ENCODE data around the gene ATXN7L3. TPM values are rescaled to one million over a fixed set of nuclear protein-coding genes. Genes with fewer than 3 reads are reported as not detected.

Gene ATXN7L3
- total RNA-seq, 4 donors from 2014 or later: 39.3 to 46.0 (median 40.6) TPM

DNA sequence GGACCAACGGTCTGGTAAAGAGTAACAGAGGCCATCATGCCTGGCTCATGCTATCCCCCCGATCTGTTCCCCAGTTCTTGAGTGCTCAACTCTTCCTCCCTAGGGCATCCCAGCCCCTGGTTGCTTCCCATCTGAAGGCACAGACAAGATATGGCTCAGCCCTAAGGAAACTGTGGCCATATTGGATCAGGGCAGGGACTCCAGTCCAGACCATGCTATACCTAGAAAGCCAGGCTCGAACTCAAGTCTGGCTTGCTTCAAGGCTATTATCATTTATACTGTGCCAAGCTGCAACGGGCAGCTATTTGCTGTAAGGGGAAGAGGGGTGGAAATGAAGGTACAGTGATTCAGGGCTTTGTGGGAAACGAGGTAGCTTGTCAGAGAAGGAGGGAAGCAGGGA is 17.0 kb upstream of the ATXN7L3 start:
- H3K27me3 ChIP-seq: no peaks in the 10 kb centered on the region
- no peak for DNase-seq
- ATAC-seq: no peak
- H3K27ac ChIP-seq: peak overlapping the region in 1 of 4 donors; percentile 99
- H3K36me3 ChIP-seq: peaks cover 0 to 27% of the 10 kb centered on the region in 2 donors
- no peak for TF ChIP-seq POLR2A (IDR thresholded peaks at IDR 0.05)
- TF ChIP-seq, protein P1, sequence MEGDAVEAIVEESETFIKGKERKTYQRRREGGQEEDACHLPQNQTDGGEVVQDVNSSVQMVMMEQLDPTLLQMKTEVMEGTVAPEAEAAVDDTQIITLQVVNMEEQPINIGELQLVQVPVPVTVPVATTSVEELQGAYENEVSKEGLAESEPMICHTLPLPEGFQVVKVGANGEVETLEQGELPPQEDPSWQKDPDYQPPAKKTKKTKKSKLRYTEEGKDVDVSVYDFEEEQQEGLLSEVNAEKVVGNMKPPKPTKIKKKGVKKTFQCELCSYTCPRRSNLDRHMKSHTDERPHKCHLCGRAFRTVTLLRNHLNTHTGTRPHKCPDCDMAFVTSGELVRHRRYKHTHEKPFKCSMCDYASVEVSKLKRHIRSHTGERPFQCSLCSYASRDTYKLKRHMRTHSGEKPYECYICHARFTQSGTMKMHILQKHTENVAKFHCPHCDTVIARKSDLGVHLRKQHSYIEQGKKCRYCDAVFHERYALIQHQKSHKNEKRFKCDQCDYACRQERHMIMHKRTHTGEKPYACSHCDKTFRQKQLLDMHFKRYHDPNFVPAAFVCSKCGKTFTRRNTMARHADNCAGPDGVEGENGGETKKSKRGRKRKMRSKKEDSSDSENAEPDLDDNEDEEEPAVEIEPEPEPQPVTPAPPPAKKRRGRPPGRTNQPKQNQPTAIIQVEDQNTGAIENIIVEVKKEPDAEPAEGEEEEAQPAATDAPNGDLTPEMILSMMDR (IDR thresholded peaks at IDR 0.05 in 4 of 5, conservative IDR thresholded peaks at IDR 0.05 in 1 of 5): no peak
- intact Hi-C loops (cut with DNase I; ENCODE audit: low total_unique reads) (no loop called here), in situ Hi-C loops (cut with MboI; ENCODE audit: low sequenced_read_pairs in 4 of 4) (loop anchor here in 3 of 4 donors (25.0 kb wide), 1 partner anchor 296 kb away; the partner anchor contains the start of gene GPATCH8 (in 3 of the 3))
- H3K9me3 ChIP-seq: no peaks in the 10 kb centered on the region
- no peak overlapping the region for H3K4me3 ChIP-seq
- H3K4me1 ChIP-seq: peaks cover 39 to 53% of the 10 kb centered on the region in 2 donors

DNA sequence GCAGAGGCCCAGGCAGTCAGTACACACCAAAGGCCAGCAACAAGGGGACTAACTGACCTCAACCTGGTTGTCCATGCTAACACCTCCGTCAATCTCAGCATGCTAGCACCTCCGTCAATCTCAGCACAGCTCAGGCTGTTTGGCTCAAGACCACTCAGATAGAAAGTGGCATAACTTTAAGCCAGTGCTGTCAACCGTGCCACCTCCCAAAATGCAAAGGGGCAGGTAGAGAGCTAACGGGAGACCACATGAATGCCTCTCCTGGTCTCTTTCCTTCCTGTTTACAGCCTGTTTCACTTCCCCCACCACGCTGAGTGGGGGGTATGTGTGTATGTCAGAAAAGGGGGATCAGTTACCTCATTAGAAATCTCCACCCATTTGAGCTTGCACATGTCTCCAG is 16.5 kb upstream of the ATXN7L3 start:
- Histone ChIP-seq H3K36me3 (peaks cover 0 to 27% of the 10 kb centered on the region in 2 donors), H3K4me1 (peaks cover 39 to 53% of the 10 kb centered on the region in 2 donors), H3K9me3 (no peaks in the 10 kb centered on the region)

DNA sequence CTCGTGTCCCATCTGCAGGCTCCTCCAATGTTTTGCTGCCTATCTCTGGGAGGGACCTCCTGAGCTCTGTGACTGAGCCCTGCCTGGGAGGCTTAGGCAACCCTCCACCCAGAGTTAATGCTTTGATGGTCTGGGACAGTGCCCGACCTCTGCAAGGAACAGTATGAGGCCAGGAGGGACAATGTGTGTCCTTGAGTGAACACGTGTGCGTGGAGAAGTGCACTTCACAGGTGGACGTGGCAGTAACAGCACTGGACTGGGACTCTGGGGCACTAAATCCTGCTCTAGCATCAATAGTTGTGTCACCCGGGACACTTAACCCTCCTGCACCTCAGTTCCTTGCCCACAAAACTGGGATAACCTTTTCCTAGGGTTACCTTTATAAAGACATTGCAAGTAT is 15.2 kb upstream of the ATXN7L3 start:
- H3K27ac ChIP-seq: peak overlapping the region in 3 of 4 donors; percentile 2 to 99 (median 8)
- TF ChIP-seq, protein P1 (IDR thresholded peaks at IDR 0.05 in 4 of 5, conservative IDR thresholded peaks at IDR 0.05 in 1 of 5): no peak
- no peak for TF ChIP-seq POLR2A (IDR thresholded peaks at IDR 0.05)
- intact Hi-C loops (cut with DNase I; ENCODE audit: low total_unique reads) (loop anchor here (5.0 kb wide), 2 partner anchors 43 to 132 kb away; partner anchors contain the start of genes ASB16 and GRN), in situ Hi-C loops (cut with MboI; ENCODE audit: low sequenced_read_pairs in 4 of 4) (loop anchor here in 3 of 4 donors (5.0 to 25.0 kb wide), 2 partner anchors 117 to 297 kb away; partner anchors contain the start of gene GPATCH8 (in 3 of the 3))
- peaks cover 0 to 27% of the 10 kb centered on the region in 2 donors for H3K36me3 ChIP-seq
- no peaks in the 10 kb centered on the region for H3K9me3 ChIP-seq
- peaks cover 50 to 64% of the 10 kb centered on the region in 2 donors for H3K4me1 ChIP-seq
- ATAC-seq (no peak), DNase-seq (no peak)
- no peak overlapping the region for H3K4me3 ChIP-seq
- no peaks in the 10 kb centered on the region for H3K27me3 ChIP-seq

More for the DNA sequence above, 16.5 kb upstream of the ATXN7L3 start:
- H3K4me3 ChIP-seq: no peak overlapping the region
- DNase-seq (no peak), ATAC-seq (no peak)
- H3K27ac ChIP-seq: peak overlapping the region in 2 of 4 donors; percentile 2 to 99
- in situ Hi-C loops (cut with MboI; ENCODE audit: low sequenced_read_pairs in 4 of 4): loop anchor here in 3 of 4 donors (25.0 kb wide), 1 partner anchor 296 kb away; the partner anchor contains the start of gene GPATCH8 (in 3 of the 3)
- TF ChIP-seq POLR2A (IDR thresholded peaks at IDR 0.05): no peak
- TF ChIP-seq, protein P1 (IDR thresholded peaks at IDR 0.05 in 4 of 5, conservative IDR thresholded peaks at IDR 0.05 in 1 of 5): no peak
- intact Hi-C loops (cut with DNase I; ENCODE audit: low total_unique reads): no loop called here
- H3K27me3 ChIP-seq: no peaks in the 10 kb centered on the region

DNA sequence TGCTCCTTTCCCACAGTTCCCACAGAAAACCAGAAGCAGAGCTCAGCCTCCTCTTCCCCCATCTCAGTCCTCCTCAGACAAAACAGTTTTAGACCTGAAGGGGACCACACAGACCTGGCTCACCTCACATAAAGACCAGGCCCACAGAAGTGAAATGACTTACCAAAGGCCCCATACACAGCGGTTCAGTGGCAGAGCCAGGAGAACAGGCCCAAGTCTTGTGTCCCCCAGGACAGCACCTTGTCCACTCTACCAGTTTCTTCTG is 14.5 kb upstream of the ATXN7L3 start:
- TF ChIP-seq, protein P1 (IDR thresholded peaks at IDR 0.05 in 4 of 5, conservative IDR thresholded peaks at IDR 0.05 in 1 of 5): no peak
- TF ChIP-seq POLR2A (IDR thresholded peaks at IDR 0.05): no peak
- ATAC-seq (no peak), DNase-seq (no peak)
- H3K4me3 ChIP-seq: no peak overlapping the region
- H3K36me3 ChIP-seq: peaks cover 0 to 32% of the 10 kb centered on the region in 2 donors
- H3K27ac ChIP-seq: peak overlapping the region in 3 of 4 donors; percentile 10 to 99 (median 61)
- peaks cover 51 to 64% of the 10 kb centered on the region in 2 donors for H3K4me1 ChIP-seq
- intact Hi-C loops (cut with DNase I; ENCODE audit: low total_unique reads) (loop anchor here (5.0 kb wide), 2 partner anchors 42 to 133 kb away; partner anchors contain the start of genes ASB16 and GRN), in situ Hi-C loops (cut with MboI; ENCODE audit: low sequenced_read_pairs in 4 of 4) (loop anchor here in 3 of 4 donors (5.0 to 25.0 kb wide), 2 partner anchors 118 to 298 kb away; partner anchors contain the start of gene GPATCH8 (in 3 of the 3))
- H3K9me3 ChIP-seq: no peaks in the 10 kb centered on the region
- H3K27me3 ChIP-seq: no peaks in the 10 kb centered on the region
